Stimulated activated CD4-positive, alpha-beta T cell treated with anti-CD3 and anti-CD28 coated beads, Interleukin-2, amount 100 ng/mL, for 4 hours (primary cell): ENCODE results near the gene CARD19.

ENCODE experiments used
- DNase-seq: peaks from one replicate; pipeline ENCODE4 v3.0.0-alpha.2; 2020; ENCODE audit warnings: low read depth

The CARD19 gene

GRCh38 chr9:93064392-93065134 is 31.5 kb upstream of the CARD19 start:
- peak; percentile 67 for DNase-seq

GRCh38 chr9:93065135-93065720 is 30.8 kb upstream of the CARD19 start:
- DNase-seq, result no peak

GRCh38 chr9:93066978-93067603 is 28.9 kb upstream of the CARD19 start:
- DNase-seq, result no peak

GRCh38 chr9:93068956-93069355 is 27.1 kb upstream of the CARD19 start:
- no peak for DNase-seq

GRCh38 chr9:93071464-93071863 is 24.6 kb upstream of the CARD19 start:
- DNase-seq, result no peak

GRCh38 chr9:93072383-93072795 is 23.6 kb upstream of the CARD19 start:
- no peak for DNase-seq

GRCh38 chr9:93076101-93076791 is 19.8 kb upstream of the CARD19 start:
- DNase-seq, result no peak

- no peak for DNase-seq
Observed at GRCh38 chr9:93076792-93077128, 19.3 kb upstream of the CARD19 start.

- DNase-seq, result no peak
Observed at GRCh38 chr9:93077367-93077766, 18.6 kb upstream of the CARD19 start.

- no peak for DNase-seq
Observed at GRCh38 chr9:93077811-93078210, 18.2 kb upstream of the CARD19 start.

GRCh38 chr9:93079371-93079770 is 16.6 kb upstream of the CARD19 start:
- no peak for DNase-seq

GRCh38 chr9:93080406-93080805 is 15.6 kb upstream of the CARD19 start:
- no peak for DNase-seq

GRCh38 chr9:93081081-93081529 is 14.9 kb upstream of the CARD19 start:
- no peak for DNase-seq

GRCh38 chr9:93081931-93082330 is 14.1 kb upstream of the CARD19 start:
- DNase-seq, result no peak

- no peak for DNase-seq
Observed at GRCh38 chr9:93082841-93083411, 13.1 kb upstream of the CARD19 start.

- DNase-seq, result no peak
Observed at GRCh38 chr9:93083592-93084470, 12.2 kb upstream of the CARD19 start.

- DNase-seq, result no peak
Observed at GRCh38 chr9:93084471-93084881, 11.5 kb upstream of the CARD19 start.

- no peak for DNase-seq
Observed at GRCh38 chr9:93085676-93086075, 10.3 kb upstream of the CARD19 start.

- no peak for DNase-seq
Observed at GRCh38 chr9:93086447-93087224, 9.4 kb upstream of the CARD19 start.

- DNase-seq, result no peak
Observed at GRCh38 chr9:93087971-93088655, 7.9 kb upstream of the CARD19 start.
